ENCODE measurements around the gene TRAPPC11. TPM values are rescaled to one million over a fixed set of nuclear protein-coding genes. Genes with fewer than 3 reads are reported as not detected.

TRAPPC11 gene
- polyA plus RNA-seq, 1 donor from 2014 or later, result 78.1 TPM

DNA sequence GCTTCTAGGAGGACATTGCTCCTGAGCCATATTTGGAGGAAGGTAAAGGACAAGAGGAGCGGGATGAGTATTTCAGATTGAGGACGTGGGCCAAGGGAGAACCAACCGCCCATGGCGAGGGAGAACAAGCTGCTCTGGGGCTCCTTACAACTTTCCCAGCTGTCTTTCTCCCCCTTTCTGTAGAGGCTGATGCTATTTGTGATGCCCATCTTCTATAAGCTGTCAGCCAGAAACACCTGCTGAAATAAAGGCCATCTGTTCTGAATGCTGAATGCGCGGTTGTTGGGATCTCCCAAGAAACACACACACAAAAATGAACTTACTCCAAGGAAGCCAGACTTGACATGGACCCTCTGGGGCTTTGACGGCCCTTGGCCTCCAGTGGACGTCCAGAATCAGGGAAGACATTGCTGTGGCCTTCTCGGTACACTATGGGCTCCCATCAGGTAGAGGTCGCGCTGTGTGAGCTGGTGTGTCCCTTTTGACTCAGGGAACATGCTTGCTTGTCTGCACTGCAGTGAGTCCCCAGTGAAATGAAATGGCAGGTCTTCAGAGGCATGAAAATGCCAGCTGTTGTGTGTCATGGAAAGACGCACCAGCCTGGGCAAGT, 31.0 kb upstream of the TRAPPC11 start:
- Histone ChIP-seq H3K4me2 (ENCODE audit: low read length) (no peak overlapping the region), H3K9me3 (ENCODE audit: low read length) (no peaks in the 10 kb centered on the region), H3K36me3 (ENCODE audit: insufficient read depth, low read length) (no peaks in the 10 kb centered on the region), H3F3A (ENCODE audit: insufficient read depth, low read length, poor library complexity, severe bottlenecking) (no peaks in the 10 kb centered on the region), H4K20me1 (ENCODE audit: insufficient read depth) (no peaks in the 10 kb centered on the region), H3K27me3 (ENCODE audit: insufficient read depth, low read depth, low read length) (no peaks in the 10 kb centered on the region), H3K9ac (ENCODE audit: low read length) (no peak overlapping the region), H3K79me2 (replicated peaks; ENCODE audit: insufficient read depth, low read length) (no peaks in the 10 kb centered on the region), H3K27ac (ENCODE audit: low read length) (no peak overlapping the region), H2AFZ (ENCODE audit: low read depth, low read length) (no peak overlapping the region), H3K4me3 (ENCODE audit: low read length) (no peak overlapping the region), H3K9me2 (ENCODE audit: insufficient read depth, low read length) (no peaks in the 10 kb centered on the region)
- TF ChIP-seq POLR2AphosphoS5 (IDR thresholded peaks at IDR 0.05) (no peak), EP300 (conservative IDR thresholded peaks at IDR 0.05; ENCODE audit: poor library complexity, severe bottlenecking) (no peak), SMC3 (conservative IDR thresholded peaks at IDR 0.05; ENCODE audit: poor library complexity) (no peak)

DNA sequence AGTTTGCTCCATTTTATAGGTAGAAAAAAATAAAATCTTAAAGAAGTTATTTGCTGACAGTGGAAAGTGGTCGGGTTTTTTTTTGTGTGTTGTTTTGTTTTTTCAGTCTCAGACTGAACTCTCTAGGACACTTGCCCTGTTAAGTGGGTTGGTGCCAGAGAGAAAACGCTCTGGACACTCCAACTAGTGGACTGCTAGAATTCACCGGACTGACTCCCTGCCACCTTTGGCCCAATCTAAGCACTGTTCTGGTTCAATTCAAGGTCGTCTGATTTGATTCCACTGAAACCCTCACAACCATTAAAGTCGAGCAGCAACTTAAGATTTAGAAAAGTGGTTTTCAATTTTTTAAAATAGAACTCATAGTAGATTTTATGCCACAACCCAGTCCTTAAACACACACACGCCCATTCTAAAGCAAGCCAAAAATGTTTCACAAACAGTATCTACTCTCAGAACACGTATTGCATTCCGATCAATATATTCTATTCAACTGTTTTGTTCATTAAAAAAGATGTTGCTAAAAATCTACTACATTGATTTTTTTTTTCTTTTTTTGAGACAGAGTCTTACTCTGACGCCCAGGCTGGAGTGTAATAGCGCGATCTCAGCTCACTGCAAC, 27.4 kb upstream of the TRAPPC11 start:
- no peak for TF ChIP-seq RAD21 (conservative IDR thresholded peaks at IDR 0.05)
- no peaks in the 10 kb centered on the region for H3K36me3 ChIP-seq (ENCODE audit: insufficient read depth, low read length)
- H3K9me2 ChIP-seq (ENCODE audit: insufficient read depth, low read length), result no peaks in the 10 kb centered on the region
- H3K9me3 ChIP-seq (ENCODE audit: low read length), result no peaks in the 10 kb centered on the region
- no peak overlapping the region for H3K4me3 ChIP-seq (ENCODE audit: low read length)
- no peak overlapping the region for H3K4me2 ChIP-seq (ENCODE audit: low read length)
- no peaks in the 10 kb centered on the region for H3K79me2 ChIP-seq (replicated peaks; ENCODE audit: insufficient read depth, low read length)
- H2AFZ ChIP-seq (ENCODE audit: low read depth, low read length), result no peak overlapping the region
- H3K27ac ChIP-seq (ENCODE audit: low read length), result no peak overlapping the region
- H3K9ac ChIP-seq (ENCODE audit: low read length), result no peak overlapping the region
- H3F3A ChIP-seq (ENCODE audit: insufficient read depth, low read length, poor library complexity, severe bottlenecking), result no peaks in the 10 kb centered on the region
- no peaks in the 10 kb centered on the region for H3K27me3 ChIP-seq (ENCODE audit: insufficient read depth, low read depth, low read length)
- H4K20me1 ChIP-seq (ENCODE audit: insufficient read depth), result no peaks in the 10 kb centered on the region

GRCh38 chr4:183632689-183633088, 26.4 kb upstream of the TRAPPC11 start:
- Histone ChIP-seq H3K36me3 (ENCODE audit: insufficient read depth, low read length) (no peaks in the 10 kb centered on the region), H4K20me1 (ENCODE audit: insufficient read depth) (no peaks in the 10 kb centered on the region), H3K9ac (ENCODE audit: low read length) (no peak overlapping the region), H3K4me2 (ENCODE audit: low read length) (no peak overlapping the region), H3K27ac (ENCODE audit: low read length) (no peak overlapping the region), H3K27me3 (ENCODE audit: insufficient read depth, low read depth, low read length) (no peaks in the 10 kb centered on the region), H3K79me2 (replicated peaks; ENCODE audit: insufficient read depth, low read length) (no peaks in the 10 kb centered on the region), H3K9me2 (ENCODE audit: insufficient read depth, low read length) (no peaks in the 10 kb centered on the region), H3K9me3 (ENCODE audit: low read length) (no peaks in the 10 kb centered on the region), H3K4me3 (ENCODE audit: low read length) (no peak overlapping the region), H3F3A (ENCODE audit: insufficient read depth, low read length, poor library complexity, severe bottlenecking) (no peaks in the 10 kb centered on the region), H2AFZ (ENCODE audit: low read depth, low read length) (no peak overlapping the region)
- TF ChIP-seq CTCF (IDR thresholded peaks at IDR 0.05; ENCODE audit: poor library complexity, severe bottlenecking) (no peak), SMC3 (conservative IDR thresholded peaks at IDR 0.05; ENCODE audit: poor library complexity) (no peak), RAD21 (conservative IDR thresholded peaks at IDR 0.05) (no peak)
